GM21528 (cell line): ENCODE data around the gene YEATS4.

ENCODE experiments used
- ATAC-seq: cut with Tn5 transposase; IDR thresholded peaks from one replicate; pipeline ENCODE4 v1.9.1; 2021; ENCODE audit warnings: mild to moderate bottlenecking, moderate library complexity; ENCODE audit not compliant: unreplicated experiment, low FRiP score

YEATS4 gene

DNA sequence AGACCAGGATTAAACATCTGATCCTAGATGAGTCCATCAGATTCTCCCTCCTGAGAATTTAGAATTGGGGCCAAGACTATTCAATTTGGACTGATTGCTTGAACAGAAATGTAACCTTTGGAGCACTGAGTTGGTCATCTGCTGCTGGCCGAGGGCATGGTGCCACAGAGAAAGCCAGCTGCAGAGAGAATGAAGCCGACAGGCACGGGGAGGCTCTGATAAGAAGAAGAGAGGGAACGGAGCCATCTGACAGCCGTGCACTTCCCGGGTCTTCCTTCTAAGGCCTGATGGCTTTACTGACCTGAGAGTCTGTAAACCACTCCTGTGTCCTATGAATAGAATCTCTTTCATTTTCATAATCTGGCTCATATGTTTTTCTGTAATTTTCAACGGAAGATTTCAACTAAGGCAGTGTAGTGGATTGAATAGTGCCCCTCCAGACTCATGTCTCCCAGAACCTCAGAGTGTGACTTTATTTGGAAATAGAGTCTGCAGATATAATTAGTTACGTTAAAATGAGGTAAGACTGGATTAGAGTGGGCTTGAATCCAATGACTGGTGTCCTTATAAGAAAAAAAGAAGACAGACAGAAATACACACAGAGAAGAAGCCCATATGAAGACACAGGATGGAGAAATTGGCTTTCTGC, 71.5 kb downstream of the YEATS4 start:
- ATAC-seq, result no peak

DNA sequence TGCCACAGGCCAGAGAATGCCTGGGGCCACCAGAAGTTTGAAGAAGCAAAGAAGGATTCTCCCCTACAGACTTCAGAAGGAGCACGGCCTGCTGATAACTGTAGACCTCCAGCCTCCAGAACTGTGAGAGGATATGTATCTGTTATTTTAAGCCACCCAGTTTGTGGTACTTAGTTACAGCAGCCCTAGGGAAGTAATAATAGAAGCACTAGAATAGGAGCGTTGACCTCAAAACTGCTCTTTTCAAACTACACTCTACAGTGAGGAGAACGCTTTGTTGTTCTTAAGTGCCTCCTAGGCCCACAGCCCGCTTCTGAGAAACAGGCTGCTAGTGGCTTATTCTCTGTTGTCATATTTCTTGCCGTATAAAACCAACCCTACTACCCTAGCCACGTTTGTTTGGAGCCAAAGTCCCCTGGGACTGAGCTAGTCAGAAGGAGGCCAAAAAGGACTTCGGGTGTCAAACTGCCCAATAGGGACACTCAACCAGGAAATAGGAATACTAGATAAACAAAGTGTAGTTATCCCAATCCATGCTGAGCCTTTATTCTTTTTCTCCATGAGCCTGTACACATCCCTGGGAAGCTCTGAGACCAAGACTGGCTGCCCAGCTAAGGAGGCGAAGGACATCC, 72.2 kb downstream of the YEATS4 start:
- ATAC-seq, result no peak

- ATAC-seq, result no peak
Observed at GRCh38 chr12:69433653-69434052, 74.1 kb downstream of the YEATS4 start.

DNA sequence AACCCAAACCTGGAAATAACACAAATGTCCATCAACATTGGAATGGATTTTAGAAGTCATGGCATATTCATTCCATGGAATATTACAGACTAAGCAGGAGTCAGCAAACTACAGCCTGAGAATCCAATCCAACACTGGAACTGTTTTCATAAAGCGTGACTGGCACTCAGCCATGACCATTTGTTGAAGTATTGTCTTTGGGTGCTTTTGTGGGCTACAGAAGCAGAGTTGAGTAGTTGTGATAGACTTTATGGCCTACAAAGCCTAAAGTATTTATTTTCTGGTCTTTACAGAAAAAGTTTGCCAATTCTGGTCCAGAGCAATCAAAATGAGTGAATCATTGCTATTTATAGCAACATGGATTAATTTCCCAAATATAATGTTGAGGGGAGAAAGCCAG, 76.1 kb downstream of the YEATS4 start:
- no peak for ATAC-seq

DNA sequence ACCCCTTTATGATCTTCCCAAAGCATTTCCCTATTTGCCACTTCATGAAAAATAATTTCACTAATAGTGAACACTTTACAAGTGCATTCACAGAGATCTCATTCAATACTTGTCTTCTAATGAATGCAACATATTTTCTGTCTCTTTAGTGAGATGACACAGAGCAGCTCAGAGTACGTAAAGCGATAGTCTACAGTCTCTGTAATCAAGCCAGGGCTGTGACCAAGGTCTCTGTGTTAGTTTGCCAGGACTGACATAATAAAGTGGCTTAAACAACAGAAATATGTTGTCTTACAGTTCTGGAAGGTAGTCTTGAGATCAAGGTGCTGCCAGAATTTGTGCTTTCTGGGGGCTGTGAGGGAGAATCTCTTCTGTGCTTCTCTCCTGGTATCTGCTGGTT, 77.5 kb downstream of the YEATS4 start:
- no peak for ATAC-seq

DNA sequence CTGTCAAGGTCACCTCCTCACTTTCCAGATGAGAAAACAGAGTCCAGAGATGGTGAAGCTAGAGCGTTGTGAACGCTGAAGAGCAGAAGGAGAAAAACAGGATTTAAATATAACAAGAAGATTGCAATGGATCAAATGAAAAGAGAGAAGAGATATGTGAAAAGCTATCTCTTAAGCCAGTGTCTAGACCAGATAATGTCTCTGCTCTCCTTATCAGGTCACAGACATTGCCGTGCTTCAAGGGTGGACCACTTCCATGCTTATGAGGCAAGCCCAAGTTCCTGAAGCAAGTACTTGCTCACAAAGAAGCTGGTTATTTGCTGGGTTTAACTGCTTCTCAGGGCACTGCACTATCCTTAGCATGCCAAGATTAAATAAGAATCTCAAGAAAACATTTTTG, 79.0 kb downstream of the YEATS4 start:
- ATAC-seq, result no peak

GRCh38 chr12:69440016-69440415, 80.5 kb downstream of the YEATS4 start:
- ATAC-seq, result no peak
